ENCODE measurements around the gene PTRHD1. TPM values are rescaled to one million over a fixed set of nuclear protein-coding genes. Genes with fewer than 3 reads are reported as not detected.

Gene PTRHD1
- total and polyA plus RNA-seq, 10 of the 15 experiments (the other 5 are each of a cell fraction or from before 2014, with no cell fraction given), result 15.9 to 64.2 (median 45.0) TPM

GRCh38 chr2:24838541-24838940, 45.4 kb upstream of the PTRHD1 start:
- H3K27ac ChIP-seq (ENCODE audit: control insufficient read depth, insufficient read depth), result no peak overlapping the region
- RAD21 ChIA-PET (ENCODE audit: unreplicated experiment), result no interaction called here
- intact Hi-C loops (cut with micrococcal nuclease; ENCODE audit: unreplicated experiment), result no loop called here
- SMC1A ChIA-PET (ENCODE audit: uncharacterized antibody, unreplicated experiment), result no interaction called here
- H3K4me2 ChIP-seq (ENCODE audit: control insufficient read depth, insufficient read depth), result no peak overlapping the region
- no peaks in the 10 kb centered on the region for H4K20me1 ChIP-seq (ENCODE audit: control insufficient read depth, insufficient read depth)
- no peaks in the 10 kb centered on the region for H3K4me1 ChIP-seq (ENCODE audit: control insufficient read depth, insufficient read depth, low read length)
- H3K4me3 ChIP-seq, result no peak overlapping the region
- H2AFZ ChIP-seq (ENCODE audit: control insufficient read depth, low read depth, low read length), result no peak overlapping the region
- H3K9ac ChIP-seq (ENCODE audit: control insufficient read depth, insufficient read depth, low read length), result no peak overlapping the region
- CTCF ChIA-PET, result interaction anchor here (0.6 kb wide), 1 partner anchor 225 kb away, joined by 3 read pairs; no protein-coding TSS in a partner anchor
- ATAC-seq (no peak), DNase-seq (ENCODE audit: low read depth, low spot score) (no peak), FAIRE-seq (no peak)
- peaks cover 6 to 19% of the 10 kb centered on the region in 2 experiments; a peak in 3 of 4 replicates for H3K36me3 ChIP-seq (ENCODE audit: control insufficient read depth in 2 of 2, insufficient read depth in 2 of 2, low read length in 1 of 2)
- no TSS peak for BruUV-seq (replicated peaks)
- no peaks in the 10 kb centered on the region for H3K9me3 ChIP-seq (replicated peaks; ENCODE audit: control insufficient read depth, insufficient read depth, low read length)
- H3K27me3 ChIP-seq (replicated peaks in 1 of 2; ENCODE audit: control insufficient read depth in 2 of 2, insufficient read depth in 2 of 2, low read length in 1 of 2), result no peaks in the 10 kb centered on the region
- no peaks in the 10 kb centered on the region for H3K79me2 ChIP-seq (ENCODE audit: control insufficient read depth, insufficient read depth, low read length)
- POLR2A ChIA-PET, result no interaction called here
- TF ChIP-seq RCOR1 (conservative IDR thresholded peaks at IDR 0.05; ENCODE audit: low read depth, low read length), result no peak
- no peak for TF ChIP-seq BCL11A (IDR thresholded peaks at IDR 0.05; ENCODE audit: low read depth, low read length)
- TF ChIP-seq NR2F1 (conservative IDR thresholded peaks at IDR 0.05), result no peak
- no peak for TF ChIP-seq SRF (IDR thresholded peaks at IDR 0.05; ENCODE audit: low read depth in 2 of 2, low read length in 2 of 2)
- TF ChIP-seq PAX5 (IDR thresholded peaks at IDR 0.05; ENCODE audit: borderline replicate concordance, low read depth, low read length), result no peak
- no peak for TF ChIP-seq CHD2 (IDR thresholded peaks at IDR 0.05; ENCODE audit: borderline replicate concordance, low read depth, low read length)
- in situ Hi-C loops (cut with MboI), result no loop called here
- 98% methylated on average over 17 of the region's 18 CpGs for WGBS (ENCODE audit: insufficient coverage, insufficient replicate concordance, low lambda C conversion rate, missing lambda C conversion rate)

DNA sequence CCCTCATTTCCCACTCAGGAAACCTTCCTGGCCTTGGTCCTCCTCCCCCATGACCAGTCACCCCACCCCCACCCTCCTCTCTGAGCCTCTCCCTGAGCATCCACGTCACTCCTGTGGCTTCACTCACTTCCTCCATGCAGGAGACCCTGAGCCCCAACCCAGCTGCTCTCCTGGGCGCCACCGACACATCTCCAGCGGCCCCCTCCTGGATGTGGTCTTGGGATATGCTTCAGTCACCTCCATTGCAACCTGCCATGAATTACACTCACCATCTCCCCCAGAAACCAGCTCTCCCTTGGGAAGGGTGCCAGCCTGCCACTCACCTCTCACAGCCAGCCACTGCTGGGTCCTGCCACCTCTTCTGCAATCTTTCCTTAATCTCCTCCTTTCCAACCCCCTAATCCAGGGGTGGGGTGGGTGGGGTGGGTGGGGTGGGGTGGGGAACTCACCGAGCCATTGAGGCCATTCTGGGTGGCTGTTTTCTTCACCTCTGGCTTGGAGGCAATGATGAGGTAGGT, 44.9 kb upstream of the PTRHD1 start:
- Histone ChIP-seq H3K79me2 (ENCODE audit: control insufficient read depth, insufficient read depth, low read length) (no peaks in the 10 kb centered on the region), H3K9me3 (replicated peaks; ENCODE audit: control insufficient read depth, insufficient read depth, low read length) (no peaks in the 10 kb centered on the region), H3K36me3 (ENCODE audit: control insufficient read depth in 2 of 2, insufficient read depth in 2 of 2, low read length in 1 of 2) (peaks cover 6 to 19% of the 10 kb centered on the region in 2 experiments; a peak in 3 of 4 replicates), H3K9ac (ENCODE audit: control insufficient read depth, insufficient read depth, low read length) (no peak overlapping the region), H3K4me3 (no peak overlapping the region), H3K4me1 (ENCODE audit: control insufficient read depth, insufficient read depth, low read length) (no peaks in the 10 kb centered on the region), H3K27ac (ENCODE audit: control insufficient read depth, insufficient read depth) (no peak overlapping the region), H3K4me2 (ENCODE audit: control insufficient read depth, insufficient read depth) (no peak overlapping the region), H2AFZ (ENCODE audit: control insufficient read depth, low read depth, low read length) (no peak overlapping the region), H3K27me3 (replicated peaks in 1 of 2; ENCODE audit: control insufficient read depth in 2 of 2, insufficient read depth in 2 of 2, low read length in 1 of 2) (no peaks in the 10 kb centered on the region), H4K20me1 (ENCODE audit: control insufficient read depth, insufficient read depth) (no peaks in the 10 kb centered on the region)
- POLR2A ChIA-PET, result no interaction called here
- ATAC-seq, result no peak
- BruUV-seq (replicated peaks), result no TSS peak
- SMC1A ChIA-PET (ENCODE audit: uncharacterized antibody, unreplicated experiment), result no interaction called here
- in situ Hi-C loops (cut with MboI) (no loop called here), intact Hi-C loops (cut with micrococcal nuclease; ENCODE audit: unreplicated experiment) (no loop called here)
- CTCF ChIA-PET, result interaction anchor here (0.6 to 1.8 kb wide), 3 partner anchors 10 to 428 kb away, joined by 3 to 5 read pairs (median 4); no protein-coding TSS in a partner anchor
- WGBS (ENCODE audit: insufficient coverage, insufficient replicate concordance, low lambda C conversion rate, missing lambda C conversion rate), result 94% methylated on average over 5 of the region's 5 CpGs
- RAD21 ChIA-PET (ENCODE audit: unreplicated experiment), result no interaction called here
- no peak for DNase-seq (ENCODE audit: low read depth, low spot score)
- FAIRE-seq, result no peak
- TF ChIP-seq, protein P1, sequence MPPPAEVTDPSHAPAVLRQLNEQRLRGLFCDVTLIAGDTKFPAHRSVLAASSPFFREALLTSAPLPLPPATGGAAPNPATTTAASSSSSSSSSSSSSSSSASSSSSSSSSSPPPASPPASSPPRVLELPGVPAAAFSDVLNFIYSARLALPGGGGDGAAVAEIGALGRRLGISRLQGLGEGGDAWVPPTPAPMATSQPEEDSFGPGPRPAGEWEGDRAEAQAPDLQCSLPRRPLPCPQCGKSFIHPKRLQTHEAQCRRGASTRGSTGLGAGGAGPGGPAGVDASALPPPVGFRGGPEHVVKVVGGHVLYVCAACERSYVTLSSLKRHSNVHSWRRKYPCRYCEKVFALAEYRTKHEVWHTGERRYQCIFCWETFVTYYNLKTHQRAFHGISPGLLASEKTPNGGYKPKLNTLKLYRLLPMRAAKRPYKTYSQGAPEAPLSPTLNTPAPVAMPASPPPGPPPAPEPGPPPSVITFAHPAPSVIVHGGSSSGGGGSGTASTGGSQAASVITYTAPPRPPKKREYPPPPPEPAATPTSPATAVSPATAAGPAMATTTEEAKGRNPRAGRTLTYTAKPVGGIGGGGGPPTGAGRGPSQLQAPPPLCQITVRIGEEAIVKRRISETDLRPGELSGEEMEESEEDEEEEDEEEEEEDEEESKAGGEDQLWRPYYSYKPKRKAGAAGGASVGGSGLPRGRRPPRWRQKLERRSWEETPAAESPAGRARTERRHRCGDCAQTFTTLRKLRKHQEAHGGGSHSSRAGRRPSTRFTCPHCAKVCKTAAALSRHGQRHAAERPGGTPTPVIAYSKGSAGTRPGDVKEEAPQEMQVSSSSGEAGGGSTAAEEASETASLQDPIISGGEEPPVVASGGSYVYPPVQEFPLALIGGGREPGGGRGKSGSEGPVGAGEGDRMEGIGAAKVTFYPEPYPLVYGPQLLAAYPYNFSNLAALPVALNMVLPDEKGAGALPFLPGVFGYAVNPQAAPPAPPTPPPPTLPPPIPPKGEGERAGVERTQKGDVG (CRISPR knock-in tag; IDR thresholded peaks at IDR 0.05), result no peak
- TF ChIP-seq EED (IDR thresholded peaks at IDR 0.05; ENCODE audit: low read depth) (no peak), MYB (IDR thresholded peaks at IDR 0.05; ENCODE audit: borderline replicate concordance, low read depth, low read length) (no peak), PML (IDR thresholded peaks at IDR 0.05; ENCODE audit: low read length) (no peak), YY1 (IDR thresholded peaks at IDR 0.05; ENCODE audit: low read depth, low read length) (no peak), CBX3 (IDR thresholded peaks at IDR 0.05; ENCODE audit: borderline replicate concordance, low read depth) (no peak), RELB (IDR thresholded peaks at IDR 0.05; ENCODE audit: low read depth) (no peak), STAT3 (IDR thresholded peaks at IDR 0.05; ENCODE audit: low read depth, low read length) (no peak), NRF1 (conservative IDR thresholded peaks at IDR 0.05; ENCODE audit: low read depth, low read length) (no peak)
